ENCODE data around the gene PRKG1.

PRKG1 gene

GRCh38 chr10:51066231-51066630 is 8.1 kb upstream of the PRKG1 start:
- TF ChIP-seq MAX (IDR thresholded peaks at IDR 0.05) (no peak), CREB1 (IDR thresholded peaks at IDR 0.05; ENCODE audit: low read depth) (no peak), RAD21 (IDR thresholded peaks at IDR 0.05; ENCODE audit: low read depth) (no peak), FOXM1 (IDR thresholded peaks at IDR 0.05; ENCODE audit: borderline replicate concordance, low read depth) (no peak), TAF1 (IDR thresholded peaks at IDR 0.05; ENCODE audit: low read depth) (no peak), REST (IDR thresholded peaks at IDR 0.05; ENCODE audit: low read depth) (no peak)

- no peak for TF ChIP-seq TCF12 (IDR thresholded peaks at IDR 0.05; ENCODE audit: low read depth)
- TF ChIP-seq CREB1 (IDR thresholded peaks at IDR 0.05; ENCODE audit: low read depth), result no peak
- TF ChIP-seq MAX (IDR thresholded peaks at IDR 0.05), result no peak
- no peak for TF ChIP-seq EP300 (IDR thresholded peaks at IDR 0.05; ENCODE audit: borderline replicate concordance)
- TF ChIP-seq REST (IDR thresholded peaks at IDR 0.05; ENCODE audit: low read depth), result no peak
- no peak for TF ChIP-seq ZBTB7A (IDR thresholded peaks at IDR 0.05; ENCODE audit: low read depth)
- no peak for TF ChIP-seq TAF1 (IDR thresholded peaks at IDR 0.05; ENCODE audit: low read depth)
- TF ChIP-seq USF1 (IDR thresholded peaks at IDR 0.05), result no peak
- TF ChIP-seq NFIC (IDR thresholded peaks at IDR 0.05), result no peak
- no peak for TF ChIP-seq YY1 (IDR thresholded peaks at IDR 0.05; ENCODE audit: low read depth)
- TF ChIP-seq TEAD4 (IDR thresholded peaks at IDR 0.05), result no peak
- TF ChIP-seq CEBPB (IDR thresholded peaks at IDR 0.05), result no peak
- no peak for TF ChIP-seq EGR1 (IDR thresholded peaks at IDR 0.05)
- TF ChIP-seq FOXM1 (IDR thresholded peaks at IDR 0.05; ENCODE audit: borderline replicate concordance, low read depth), result no peak
These were observed 2.1 kb upstream of the PRKG1 start for GRCh38 chr10:51072210-51072609.

- TF ChIP-seq CREB1 (IDR thresholded peaks at IDR 0.05; ENCODE audit: low read depth) (no peak), EP300 (IDR thresholded peaks at IDR 0.05; ENCODE audit: borderline replicate concordance) (no peak), TAF1 (IDR thresholded peaks at IDR 0.05; ENCODE audit: low read depth) (no peak), ZBTB7A (IDR thresholded peaks at IDR 0.05; ENCODE audit: low read depth) (no peak), USF1 (IDR thresholded peaks at IDR 0.05) (no peak), CEBPB (IDR thresholded peaks at IDR 0.05) (no peak)
These were observed 1.3 kb upstream of the PRKG1 start for GRCh38 chr10:51072921-51073434.

- no peak for TF ChIP-seq YY1 (IDR thresholded peaks at IDR 0.05; ENCODE audit: low read depth)
- TF ChIP-seq USF1 (IDR thresholded peaks at IDR 0.05), result no peak
- TF ChIP-seq TEAD4 (IDR thresholded peaks at IDR 0.05), result no peak
- TF ChIP-seq REST (IDR thresholded peaks at IDR 0.05; ENCODE audit: low read depth), result no peak
- no peak for TF ChIP-seq RAD21 (IDR thresholded peaks at IDR 0.05; ENCODE audit: low read depth)
- no peak for TF ChIP-seq ZBTB7A (IDR thresholded peaks at IDR 0.05; ENCODE audit: low read depth)
- no peak for TF ChIP-seq EGR1 (IDR thresholded peaks at IDR 0.05)
These were observed 642 bp upstream of the PRKG1 start for GRCh38 chr10:51073453-51074237.

Data from Ishikawa (cell line).